NCI-H82 (cell line): Measurements from ENCODE around the gene KRT36.

Source experiments
- DNase-seq: peaks from one replicate; lab custom pipeline; 2025; lab: John Stamatoyannopoulos, UW

The KRT36 gene

GRCh38 chr17:41500131-41500911 lies 10.6 kb upstream of the KRT36 start:
- no peak for DNase-seq

- DNase-seq: no peak
Observed at GRCh38 chr17:41499714-41500113, 10.0 kb upstream of the KRT36 start.

GRCh38 chr17:41498276-41498675 lies 8.6 kb upstream of the KRT36 start:
- no peak for DNase-seq

GRCh38 chr17:41496803-41497484 lies 7.2 kb upstream of the KRT36 start:
- peak; percentile 54 for DNase-seq

- no peak for DNase-seq
Observed at GRCh38 chr17:41494524-41494923, 4.8 kb upstream of the KRT36 start.

GRCh38 chr17:41492771-41493170 lies 3.1 kb upstream of the KRT36 start:
- peak; percentile 16 for DNase-seq

GRCh38 chr17:41492351-41492750 lies 2.6 kb upstream of the KRT36 start:
- no peak for DNase-seq

- no peak for DNase-seq
Observed at GRCh38 chr17:41491476-41491875, 1.8 kb upstream of the KRT36 start.

GRCh38 chr17:41490000-41490990 lies 585 bp upstream of the KRT36 start:
- DNase-seq: no peak

- DNase-seq: peak; percentile 37
Observed at GRCh38 chr17:41486809-41487530, 2.7 kb downstream of the KRT36 start.

GRCh38 chr17:41486316-41486715 lies 3.4 kb downstream of the KRT36 start:
- no peak for DNase-seq

GRCh38 chr17:41484920-41485904 lies 4.5 kb downstream of the KRT36 start:
- no peak for DNase-seq

GRCh38 chr17:41483991-41484826 lies 5.5 kb downstream of the KRT36 start:
- DNase-seq: no peak

- no peak for DNase-seq
Observed at GRCh38 chr17:41483531-41483930, 6.2 kb downstream of the KRT36 start.

GRCh38 chr17:41481036-41481435 lies 8.7 kb downstream of the KRT36 start, which contains the start of gene KRT35:
Gene KRT35 (minus strand): TSS chr17:41481151. CDS start chr17:41481097, 54 bp downstream.
- DNase-seq: no peak

- DNase-seq: no peak
Observed at GRCh38 chr17:41480581-41480980, 9.1 kb downstream of the KRT36 start.

GRCh38 chr17:41480136-41480535 lies 9.6 kb downstream of the KRT36 start:
- no peak for DNase-seq

GRCh38 chr17:41478237-41478636 lies 11.5 kb downstream of the KRT36 start:
- DNase-seq: no peak
